Adrenal gland (tissue), 12 donors: ENCODE results near the gene CSNK2A2. TPM values are rescaled to one million over a fixed set of nuclear protein-coding genes. Genes with fewer than 3 reads are reported as not detected.

Experiments used
- DNase-seq, 7 donors: peaks; one replicate each; pipeline ENCODE4 v3.0.0-alpha.2; 2019 to 2020
- H3K27ac ChIP-seq, 5 donors: fragments of 200-600 bp; sonication (generic) in 4 of 5; 1 replicate in 3 of 5; 2 replicates in 2 of 5; pipeline versions ENCODE4 v1.5.1 to v1.8.0; 2016 to 2020; ENCODE audit warnings: mild to moderate bottlenecking in 1 of 5
- H3K27me3 ChIP-seq: fragments of 200-600 bp; 2 replicates; pipeline ENCODE4 v1.8.0; 2021
- H3K36me3 ChIP-seq, 2 donors: fragments of 200-600 bp; replicated peaks in 1 of 2; 1 replicate in 1 of 2; 2 replicates in 1 of 2; pipeline versions ENCODE4 v1.5.1 to v1.8.0; 2018 to 2022
- H3K4me1 ChIP-seq, 2 donors: fragments of 200-600 bp; replicated peaks in 1 of 2; 1 replicate in 1 of 2; 2 replicates in 1 of 2; pipeline versions ENCODE4 v1.5.1 to v1.8.0; 2018 to 2021
- H3K4me3 ChIP-seq, 4 donors: fragments of 200-600 bp; sonication (generic) in 3 of 4; one replicate each; pipeline ENCODE4 v1.5.1; 2016 to 2018
- H3K9me3 ChIP-seq, 3 donors: fragments of 200-600 bp; sonication (generic) in 1 of 3; replicated peaks in 1 of 3; 1 replicate in 2 of 3; 2 replicates in 1 of 3; pipeline versions ENCODE4 v1.5.1 to v1.8.0; 2016 to 2021
- POLR2A ChIP-seq, 2 donors: fragments of 450-650 bp; IDR thresholded peaks; one replicate each; pipeline ENCODE4 v1.6.1; 2017; ENCODE audit warnings: antibody characterized with exemption in 2 of 2, mild to moderate bottlenecking in 2 of 2, moderate library complexity in 1 of 2
- WGBS, 4 donors: extraction: QIAGEN DNeasy Blood & Tissue Kit in 2 of 4; methylation state at CpG; one replicate each; pipeline versions ENCODE4 v1.1.5 to v1.1.7; 2013 to 2017; 5-methylcytosine and 5-hydroxymethylcytosine counted together
- intact Hi-C, 2 donors: fragments of 100-400 bp; cut with DNase I; formaldehyde crosslinking; loops; one replicate each; pipeline versions ENCODE4 v1.14.1 to v1.15.0; 2022 to 2023
- polyA plus RNA-seq, 3 donors: library from polyadenylated mRNA; stranded (reverse); fragments of 200-250 nt in 2 of 3; fragments of 350-450 nt in 1 of 3; fragmentation: Illumina TruSeq in 1 of 3; extraction: RNeasy Lipid Tissue Mini Kit (QIAGEN cat#74804) in 1 of 3; gene quantifications; one replicate each; pipeline ENCODE4 v1.2.3, GENCODE V29; 2013 to 2014
- total RNA-seq, 9 donors: library from RNA; depleted of rRNA in 4 of 9; stranded (reverse); fragments of >200 nt in 4 of 9; fragments of 120-200 nt in 1 of 9; fragmentation: NEBNext Ultra II Directional in 1 of 9; extraction: Animal tissue kit (Norgen Biotek cat#: 25700) in 1 of 9; gene quantifications; one replicate each; pipeline versions ENCODE4 v1.1.0 to v1.2.4, GENCODE V29; 2013 to 2023
- TF ChIP-seq, protein P1 (sequence below), 6 experiments: fragments of 450-650 bp in 4 of 6; fragments of 200-600 bp in 2 of 6; sonication (generic) in 1 of 6; IDR thresholded peaks; 1 replicate in 5 of 6; 2 replicates in 1 of 6; pipeline versions ENCODE4 v1.5.1 to v1.8.0; 2016 to 2021; ENCODE audit warnings: antibody characterized with exemption in 6 of 6, mild to moderate bottlenecking in 2 of 6, moderate library complexity in 1 of 6
- donor health status: healthy with polysubstance abuse.
- donor health status: Bipolar disorder and iron deficiency.
- donor health status: DM: yes; HTN: yes; CAD: no.
- donor health status: DM: no; HTN: no; CAD: no.
- donor health status: DM: no; HTN: no; CAD: no.
- donor health status: DM: yes; HTN: yes; CAD: no.

CSNK2A2 gene
- total and polyA plus RNA-seq, 12 donors, result 18.0 to 76.3 (median 37.7) TPM

DNA sequence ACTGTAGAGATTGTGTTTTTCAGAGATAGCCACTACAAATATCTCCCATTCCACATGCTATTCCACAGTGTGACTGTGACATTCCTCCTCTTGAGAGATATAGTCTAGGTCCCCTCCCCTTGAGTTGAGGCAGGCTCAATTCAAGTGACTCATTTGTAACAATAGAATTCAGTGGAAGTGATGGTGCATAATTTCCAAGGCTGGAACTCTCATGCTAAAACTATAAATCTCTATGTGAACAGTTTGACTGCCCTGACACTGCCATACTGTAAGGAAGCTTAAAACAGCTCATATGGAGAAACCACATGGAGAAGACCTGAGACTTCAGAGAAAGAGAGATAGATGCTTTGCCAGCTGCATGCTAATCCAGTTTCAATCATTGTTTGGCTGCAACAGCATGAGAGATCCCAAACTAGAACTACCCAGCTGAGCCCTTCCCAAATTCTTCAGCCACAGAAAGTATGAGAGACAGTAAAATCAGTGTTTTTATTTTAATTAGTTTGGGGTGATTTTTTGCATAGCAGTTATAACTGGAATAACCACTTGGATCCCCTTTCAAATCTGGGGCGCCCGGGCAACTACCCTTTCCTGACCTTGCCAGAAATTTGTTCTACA, 19.5 kb upstream of the CSNK2A2 start:
- H3K27ac ChIP-seq, result no peak overlapping the region
- intact Hi-C loops, result no loop called here
- H3K4me1 ChIP-seq, result no peaks in the 10 kb centered on the region
- peaks cover 0 to 4% (median 0%) of the 10 kb centered on the region in 3 donors for H3K9me3 ChIP-seq
- DNase-seq, result no peak
- TF ChIP-seq, protein P1, sequence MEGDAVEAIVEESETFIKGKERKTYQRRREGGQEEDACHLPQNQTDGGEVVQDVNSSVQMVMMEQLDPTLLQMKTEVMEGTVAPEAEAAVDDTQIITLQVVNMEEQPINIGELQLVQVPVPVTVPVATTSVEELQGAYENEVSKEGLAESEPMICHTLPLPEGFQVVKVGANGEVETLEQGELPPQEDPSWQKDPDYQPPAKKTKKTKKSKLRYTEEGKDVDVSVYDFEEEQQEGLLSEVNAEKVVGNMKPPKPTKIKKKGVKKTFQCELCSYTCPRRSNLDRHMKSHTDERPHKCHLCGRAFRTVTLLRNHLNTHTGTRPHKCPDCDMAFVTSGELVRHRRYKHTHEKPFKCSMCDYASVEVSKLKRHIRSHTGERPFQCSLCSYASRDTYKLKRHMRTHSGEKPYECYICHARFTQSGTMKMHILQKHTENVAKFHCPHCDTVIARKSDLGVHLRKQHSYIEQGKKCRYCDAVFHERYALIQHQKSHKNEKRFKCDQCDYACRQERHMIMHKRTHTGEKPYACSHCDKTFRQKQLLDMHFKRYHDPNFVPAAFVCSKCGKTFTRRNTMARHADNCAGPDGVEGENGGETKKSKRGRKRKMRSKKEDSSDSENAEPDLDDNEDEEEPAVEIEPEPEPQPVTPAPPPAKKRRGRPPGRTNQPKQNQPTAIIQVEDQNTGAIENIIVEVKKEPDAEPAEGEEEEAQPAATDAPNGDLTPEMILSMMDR (IDR thresholded peaks at IDR 0.05), result no peak
- TF ChIP-seq POLR2A (IDR thresholded peaks at IDR 0.05), result no peak
- no peaks in the 10 kb centered on the region for H3K36me3 ChIP-seq
- no peak overlapping the region for H3K4me3 ChIP-seq
- 0 to 75% (median 36%) methylated on average over 2 of the region's 2 CpGs for WGBS, 4 donors
- no peaks in the 10 kb centered on the region for H3K27me3 ChIP-seq

DNA sequence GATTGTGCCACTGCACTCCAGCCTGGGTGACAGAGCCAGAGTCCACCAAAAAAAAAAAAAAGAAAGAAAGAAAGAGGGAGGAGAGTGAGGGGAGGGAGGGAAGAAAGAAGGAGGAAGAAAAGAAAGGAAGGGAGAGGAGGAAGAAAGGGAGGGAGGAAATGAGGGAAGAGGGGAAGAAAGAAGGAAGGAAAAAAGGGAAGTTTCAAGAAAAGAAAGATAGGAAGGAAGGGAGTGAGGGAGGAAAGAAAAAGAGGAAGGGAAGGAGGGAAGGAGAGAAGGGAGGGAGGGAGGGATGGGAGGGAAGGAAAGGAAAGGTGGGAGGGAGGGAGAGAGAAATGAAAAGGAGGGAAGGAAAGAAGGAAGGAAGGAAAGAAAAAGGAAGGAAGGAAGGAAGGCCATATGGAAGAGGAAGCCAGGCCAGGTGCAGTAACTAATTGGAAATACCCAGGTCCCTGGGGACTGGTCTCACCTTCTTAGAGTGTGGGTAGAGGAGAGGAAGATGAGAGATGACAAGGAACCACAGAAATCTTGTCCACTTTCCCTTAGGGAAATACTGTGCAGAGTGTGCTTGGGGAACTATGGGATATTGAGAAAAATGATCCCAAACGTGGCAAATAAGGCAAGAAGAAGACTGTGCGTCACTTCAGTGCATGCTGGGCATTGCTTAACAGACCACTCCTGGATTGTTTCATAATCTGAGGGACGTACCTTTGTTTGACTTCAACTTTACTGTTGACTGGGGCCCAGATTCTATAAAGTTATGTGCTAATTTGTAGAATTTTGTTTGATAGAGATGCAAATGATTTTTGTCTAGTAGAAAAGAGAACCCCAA, 15.1 kb upstream of the CSNK2A2 start:
- no peaks in the 10 kb centered on the region for H3K4me1 ChIP-seq
- no peak overlapping the region for H3K27ac ChIP-seq
- H3K36me3 ChIP-seq, result no peaks in the 10 kb centered on the region
- peaks cover 0 to 4% (median 0%) of the 10 kb centered on the region in 3 donors for H3K9me3 ChIP-seq
- DNase-seq, result no peak
- no peaks in the 10 kb centered on the region for H3K27me3 ChIP-seq
- TF ChIP-seq, protein P1 (IDR thresholded peaks at IDR 0.05), result no peak
- TF ChIP-seq POLR2A (IDR thresholded peaks at IDR 0.05), result no peak
- H3K4me3 ChIP-seq, result no peak overlapping the region
- WGBS, 4 donors, result 63 to 73% (median 68%) methylated on average over 3 of the region's 3 CpGs
- intact Hi-C loops, result no loop called here

DNA sequence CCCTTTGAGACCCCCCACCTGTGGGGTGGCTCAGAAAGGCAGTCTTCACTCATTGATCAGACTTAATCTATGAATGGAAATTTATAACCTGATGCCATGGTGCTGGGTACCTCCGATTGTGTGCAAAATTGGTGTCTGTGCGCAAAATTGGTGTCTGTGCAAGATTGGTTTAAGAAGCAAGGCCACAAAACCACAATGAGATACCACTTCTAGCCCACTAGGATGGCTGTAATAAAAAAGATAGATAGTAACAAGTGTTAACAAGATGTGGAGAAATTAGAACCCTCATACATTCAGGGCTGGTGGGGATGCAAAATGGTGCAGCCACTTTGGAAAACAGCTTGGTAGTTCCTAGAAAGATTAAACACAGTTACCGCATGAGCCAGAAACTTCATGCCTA, 13.9 kb upstream of the CSNK2A2 start:
- 54 to 63% (median 60%) methylated on average over 3 of the region's 3 CpGs for WGBS, 4 donors
- no peaks in the 10 kb centered on the region for H3K4me1 ChIP-seq
- no peak for DNase-seq
- no peak overlapping the region for H3K27ac ChIP-seq
- no peaks in the 10 kb centered on the region for H3K36me3 ChIP-seq
- intact Hi-C loops, result no loop called here
- no peaks in the 10 kb centered on the region for H3K9me3 ChIP-seq
- H3K4me3 ChIP-seq, result no peak overlapping the region
- no peaks in the 10 kb centered on the region for H3K27me3 ChIP-seq
- TF ChIP-seq, protein P1 (IDR thresholded peaks at IDR 0.05), result no peak
- no peak for TF ChIP-seq POLR2A (IDR thresholded peaks at IDR 0.05)

DNA sequence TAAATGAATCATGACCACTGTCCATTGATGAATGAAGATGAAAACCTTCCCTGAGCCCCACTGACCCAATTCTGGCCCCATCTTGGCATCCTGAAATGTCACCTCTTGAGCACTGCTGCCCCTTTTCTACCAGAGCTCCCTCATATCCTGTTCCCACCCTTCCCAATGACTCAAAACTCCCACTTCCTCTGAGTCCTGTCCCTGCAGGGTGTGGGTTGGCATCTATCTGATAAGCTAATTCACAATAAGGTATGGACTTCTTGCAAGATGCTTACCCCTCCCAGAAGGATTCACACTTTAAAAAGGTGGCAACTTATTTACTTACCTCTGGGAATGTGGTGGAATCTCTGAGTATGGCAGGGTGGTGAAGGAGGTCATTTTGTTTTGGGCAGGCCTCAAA, 13.3 kb upstream of the CSNK2A2 start:
- no peaks in the 10 kb centered on the region for H3K4me1 ChIP-seq
- H3K4me3 ChIP-seq, result no peak overlapping the region
- H3K9me3 ChIP-seq, result no peaks in the 10 kb centered on the region
- H3K27ac ChIP-seq, result no peak overlapping the region
- TF ChIP-seq, protein P1 (IDR thresholded peaks at IDR 0.05), result no peak
- no peak for TF ChIP-seq POLR2A (IDR thresholded peaks at IDR 0.05)
- DNase-seq, result no peak
- intact Hi-C loops, result no loop called here
- no peaks in the 10 kb centered on the region for H3K27me3 ChIP-seq
- no peaks in the 10 kb centered on the region for H3K36me3 ChIP-seq
